Stimulated activated CD4-positive, alpha-beta T cell treated with anti-CD3 and anti-CD28 coated beads, Interleukin-4, amount 100 ng/mL, for 48 hours (primary cell): ENCODE data around the gene ARPP21.

Experiments used
- DNase-seq, 2 donors: peaks; one replicate each; pipeline ENCODE4 v3.0.0-alpha.2; 2020; ENCODE audit warnings: low read depth in 2 of 2

Gene ARPP21

DNA sequence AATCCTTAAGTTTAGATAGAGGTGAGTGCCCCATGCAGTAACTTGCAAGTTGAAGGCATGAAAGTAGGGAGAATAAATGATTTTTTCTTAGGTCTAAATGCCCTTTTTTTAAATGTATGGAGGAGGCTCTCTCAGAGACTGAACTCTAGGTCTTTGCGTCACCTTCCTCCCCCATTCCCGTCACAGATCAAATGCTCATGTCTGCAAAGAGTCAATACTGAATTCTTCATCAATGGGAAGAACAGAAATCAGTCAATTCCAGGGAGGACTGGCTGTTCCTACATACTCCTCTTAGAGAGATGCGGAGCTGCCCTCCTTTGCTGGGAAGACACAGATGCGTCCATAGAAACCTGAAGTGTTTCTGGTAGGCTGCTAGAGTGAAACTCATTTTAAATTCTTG, 98.2 kb downstream of the ARPP21 start:
- DNase-seq: no peak

DNA sequence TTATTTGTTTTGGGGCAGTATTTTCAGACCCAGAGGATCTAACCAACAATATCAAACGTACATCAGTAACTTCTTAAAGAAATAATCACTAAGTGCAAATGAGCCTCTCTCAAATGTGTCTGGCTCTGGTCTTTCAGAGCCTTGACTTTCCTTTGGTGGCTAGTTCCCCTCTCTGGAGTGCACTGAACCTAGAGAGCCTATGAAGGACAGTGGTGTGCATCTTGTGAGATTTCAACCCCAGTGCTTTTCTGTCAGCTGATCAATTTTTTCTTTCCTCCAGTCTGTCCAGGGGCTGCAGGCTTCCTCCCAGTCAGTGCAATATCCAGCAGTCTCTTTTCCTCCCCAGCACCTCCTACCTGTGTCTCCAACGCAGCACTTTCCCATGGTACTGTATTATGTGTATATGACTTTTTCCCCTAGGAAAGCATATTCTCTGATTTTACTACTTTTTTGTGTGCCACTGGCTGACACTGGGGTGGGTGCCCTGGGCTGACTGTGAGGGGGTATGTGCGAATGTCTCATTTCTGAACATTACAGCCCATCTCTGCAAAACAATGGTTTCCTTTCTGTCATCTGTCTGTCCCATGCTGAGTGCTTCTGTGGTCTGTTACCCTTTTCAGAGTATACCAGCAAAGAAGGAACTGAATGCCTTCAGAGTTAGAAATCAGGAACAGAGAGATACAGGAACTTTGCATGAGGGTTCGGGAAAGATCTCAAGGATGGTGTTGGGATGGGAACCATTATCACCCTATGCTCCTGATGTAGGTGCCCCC, 98.8 kb downstream of the ARPP21 start:
- no peak for DNase-seq

DNA sequence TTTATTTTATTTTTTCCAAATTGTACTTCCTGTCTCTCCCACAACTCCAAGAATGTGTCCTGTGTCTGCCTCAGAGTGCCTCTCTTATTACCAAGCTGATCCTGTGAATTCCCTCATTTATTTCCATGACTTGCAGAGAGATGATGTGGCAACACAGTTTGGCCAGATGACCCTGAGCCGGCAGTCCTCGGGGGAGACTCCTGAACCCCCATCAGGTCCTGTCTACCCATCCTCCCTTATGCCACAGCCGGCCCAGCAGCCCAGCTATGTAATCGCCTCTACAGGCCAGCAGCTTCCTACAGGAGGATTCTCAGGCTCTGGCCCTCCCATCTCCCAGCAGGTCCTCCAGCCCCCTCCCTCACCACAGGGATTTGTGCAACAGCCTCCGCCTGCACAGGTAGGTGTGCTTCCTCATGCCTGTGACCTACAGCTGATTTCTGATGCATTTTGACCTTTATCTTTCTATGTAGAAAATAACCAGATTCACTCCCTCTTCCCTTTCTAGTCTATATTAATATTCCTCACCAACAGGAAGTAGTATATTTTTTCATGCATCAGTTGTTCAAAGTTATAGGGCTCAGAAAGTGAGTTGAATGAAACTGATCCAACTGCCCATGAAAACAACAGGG, 100.0 kb downstream of the ARPP21 start:
- no peak for DNase-seq

DNA sequence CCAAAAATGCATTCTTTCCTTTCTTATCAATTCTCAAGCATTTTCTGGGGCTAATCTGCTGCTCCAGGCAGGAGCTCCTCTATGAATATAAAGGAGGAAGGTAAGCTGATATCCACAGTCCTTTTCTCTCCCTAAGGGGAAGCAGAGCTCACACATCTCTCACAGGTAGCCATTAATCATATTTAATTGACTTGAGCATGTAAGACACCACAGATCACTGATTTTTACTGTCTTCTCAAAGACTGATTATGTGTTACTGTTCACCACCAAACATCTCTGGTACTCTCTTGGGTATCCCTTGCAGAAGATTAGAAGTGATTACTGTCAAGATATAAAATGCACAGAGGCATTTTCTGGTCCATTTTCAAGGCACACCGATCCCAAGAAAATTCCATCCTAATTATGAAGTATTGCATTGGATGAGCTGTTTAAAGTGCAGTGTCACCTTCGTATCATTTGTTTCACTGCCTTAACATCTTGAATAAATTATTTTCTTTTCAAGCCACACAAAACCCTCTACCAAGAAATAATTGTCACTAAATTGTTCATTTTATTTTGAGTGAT, 100.7 kb downstream of the ARPP21 start:
- DNase-seq: no peak

DNA sequence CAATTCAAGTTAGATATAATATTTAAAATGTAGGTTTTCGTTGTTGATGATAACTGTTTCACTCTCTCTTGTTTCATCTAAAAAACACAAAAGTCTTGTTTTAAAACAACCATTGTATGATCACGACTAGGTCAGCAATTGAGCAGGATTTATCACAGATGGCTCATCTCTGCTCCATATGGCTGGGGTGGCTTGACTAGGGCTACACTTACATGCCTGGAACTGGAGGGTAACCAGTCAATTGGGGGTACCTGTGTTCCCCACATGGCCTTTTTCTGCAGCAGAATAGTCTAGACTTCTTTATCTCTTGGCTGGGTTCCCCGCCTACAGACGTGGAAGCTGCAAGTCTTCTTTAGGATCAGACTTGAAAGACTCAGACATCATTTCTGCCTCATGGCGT, 103.9 kb downstream of the ARPP21 start:
- DNase-seq: no peak

DNA sequence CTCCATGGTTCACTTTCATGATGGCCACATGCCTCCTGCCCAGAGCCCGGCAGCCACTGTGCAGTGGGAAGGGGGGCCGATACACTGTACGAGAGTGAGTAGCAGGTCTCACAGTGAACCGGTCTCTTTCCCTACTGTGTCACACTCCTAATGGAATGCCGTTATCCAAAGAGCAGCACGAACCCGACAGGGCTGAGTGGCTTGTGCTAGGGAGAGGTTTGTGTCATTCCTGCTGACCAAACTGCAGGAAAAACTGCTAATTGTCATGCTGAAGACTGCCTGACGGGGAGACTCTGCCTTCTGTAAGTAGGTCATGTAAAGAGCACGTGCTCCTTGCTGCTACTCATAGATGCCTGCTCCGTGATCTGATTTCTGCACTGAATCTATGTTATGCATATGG, 105.1 kb downstream of the ARPP21 start:
- DNase-seq: no peak

DNA sequence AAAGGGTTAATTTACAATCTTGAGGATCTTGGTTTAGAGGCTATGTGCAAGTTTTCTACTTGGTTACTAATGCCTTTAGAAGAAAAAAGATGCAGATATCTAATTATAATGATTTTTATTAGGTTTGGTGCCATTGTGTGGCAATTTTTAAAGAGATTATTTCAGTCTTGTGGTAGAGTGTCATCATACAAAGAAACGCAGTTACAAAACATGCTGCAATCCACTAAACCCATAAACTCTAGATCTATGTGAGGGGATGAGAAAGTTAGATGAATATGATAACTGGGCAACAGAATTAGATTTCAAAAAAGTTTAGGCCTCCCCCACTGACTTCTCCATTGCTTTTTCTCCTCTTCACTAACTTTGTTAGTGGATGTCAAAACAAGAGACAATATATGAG, 106.0 kb downstream of the ARPP21 start:
- no peak for DNase-seq

DNA sequence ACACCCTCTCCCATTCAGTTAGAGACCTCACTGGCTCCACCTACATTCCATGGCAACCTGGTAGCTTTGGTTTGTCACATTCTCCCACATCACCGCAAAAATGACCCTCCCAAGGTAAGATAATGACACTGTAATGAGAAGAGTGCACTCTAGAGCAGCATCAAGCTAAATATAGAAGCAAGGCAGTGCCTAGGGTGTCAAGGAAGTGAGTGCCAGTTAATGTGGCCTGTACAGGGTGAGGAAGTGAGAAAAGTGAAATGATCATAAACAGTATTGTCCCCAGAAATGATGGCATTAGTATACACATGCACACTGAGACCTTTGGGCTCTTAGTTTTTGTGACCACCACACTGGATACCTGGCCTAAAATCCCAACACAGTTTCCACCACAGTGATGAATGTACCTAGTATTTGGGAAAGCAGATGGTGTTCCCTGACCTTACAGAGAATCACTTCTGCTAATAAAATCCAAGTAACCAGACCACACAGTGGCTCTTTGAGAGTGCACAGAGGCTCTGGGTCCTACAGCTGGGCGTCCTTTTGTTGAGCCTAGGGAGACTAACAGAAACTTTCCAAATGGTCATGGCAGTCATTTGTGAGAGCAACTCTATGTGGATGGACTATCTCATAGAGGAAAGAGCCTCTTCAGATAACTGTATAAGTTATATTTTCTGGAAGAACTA, 106.6 kb downstream of the ARPP21 start:
- DNase-seq: no peak

DNA sequence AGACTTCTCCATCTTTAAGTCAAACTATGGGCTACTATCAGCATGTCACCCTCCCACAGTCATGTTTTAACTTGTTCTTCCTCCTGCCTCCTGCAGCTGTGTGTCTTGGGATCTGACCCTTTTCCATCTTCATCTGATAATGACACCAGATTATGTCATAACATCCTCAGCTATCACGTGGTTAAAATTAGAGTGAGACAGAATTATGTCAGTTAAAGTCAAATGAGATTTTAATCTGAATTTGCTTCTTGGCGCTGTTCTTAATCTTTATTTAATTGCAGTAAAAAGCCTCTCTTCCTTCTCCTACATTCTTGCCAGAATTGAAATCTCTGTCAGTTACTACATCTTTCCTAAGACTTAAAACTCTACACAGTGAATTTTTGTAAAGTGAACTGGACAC, 107.2 kb downstream of the ARPP21 start:
- DNase-seq: no peak

DNA sequence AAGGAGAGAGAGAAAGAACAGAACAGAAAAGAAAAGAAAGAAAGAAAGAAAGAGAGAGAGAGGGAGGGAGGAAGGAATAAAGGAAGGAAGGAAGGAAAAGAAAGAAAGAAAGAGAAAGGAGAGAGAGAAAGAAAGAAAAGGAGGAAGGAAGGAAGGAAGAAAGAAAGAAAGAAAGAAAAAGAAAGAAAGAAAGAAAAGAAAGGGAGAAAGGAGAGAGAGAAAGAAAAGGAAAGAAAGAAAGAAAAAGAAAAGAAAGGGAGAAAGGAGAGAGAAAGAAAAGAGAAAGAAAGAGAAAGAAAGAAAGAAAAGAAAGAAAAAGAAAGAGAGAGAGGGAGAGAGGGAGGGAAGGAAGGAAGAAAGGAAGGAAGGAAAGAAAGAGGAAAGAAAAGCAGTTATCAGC, 108.8 kb downstream of the ARPP21 start:
- no peak for DNase-seq

DNA sequence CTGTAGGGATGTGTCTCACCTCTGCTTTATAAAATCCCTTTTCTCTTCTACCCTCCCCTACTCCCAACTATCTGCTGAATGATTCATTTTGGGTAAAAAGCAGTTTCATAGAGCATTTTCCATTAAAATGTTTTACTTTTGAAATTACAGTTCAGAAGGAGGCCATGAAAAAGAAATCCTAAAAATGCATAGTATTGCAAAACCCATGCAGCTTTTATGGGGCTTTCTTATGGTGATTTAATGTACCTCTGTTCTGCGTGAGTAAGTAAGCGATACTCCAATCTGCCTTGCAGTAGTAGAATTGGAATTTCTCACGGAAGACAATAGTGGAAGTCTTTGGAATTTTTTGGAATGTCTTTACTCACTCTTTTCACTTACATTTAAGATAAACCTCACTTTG, 111.9 kb downstream of the ARPP21 start:
- DNase-seq: no peak

DNA sequence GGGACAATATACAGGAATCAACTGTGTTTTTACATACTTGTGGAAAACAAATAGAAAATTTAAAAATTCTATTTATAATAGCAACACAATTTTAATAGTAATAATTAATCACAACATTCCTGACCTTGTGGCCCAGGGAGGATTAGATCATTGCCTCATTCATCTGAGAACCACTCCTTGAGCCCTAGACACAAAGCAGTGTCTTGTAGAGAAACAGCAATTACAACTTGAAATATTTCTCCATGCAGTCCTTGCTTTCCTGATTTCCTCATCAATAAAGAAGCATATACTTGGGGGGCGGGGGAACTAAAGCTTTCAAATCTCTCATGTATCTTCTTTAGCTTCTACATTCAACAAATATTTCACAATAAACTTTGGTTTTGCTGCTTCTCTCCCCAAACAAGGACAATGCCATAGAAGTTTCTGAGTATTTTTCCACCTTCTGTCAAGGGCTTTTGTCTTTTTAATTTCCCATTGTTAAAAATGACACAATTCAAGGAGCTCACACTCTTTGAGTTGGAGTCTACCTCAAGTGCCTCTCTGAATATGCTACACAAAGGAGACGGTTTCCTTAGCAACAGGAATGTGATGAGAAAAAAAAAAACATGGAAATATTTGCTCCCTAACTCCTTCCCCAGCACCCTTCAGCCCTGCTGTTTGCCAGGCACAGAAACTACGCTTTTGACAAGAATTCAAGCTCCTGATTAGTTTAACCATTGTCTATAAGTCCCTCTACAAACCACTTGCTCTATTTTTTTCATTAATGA, 118.8 kb downstream of the ARPP21 start:
- DNase-seq: no peak

DNA sequence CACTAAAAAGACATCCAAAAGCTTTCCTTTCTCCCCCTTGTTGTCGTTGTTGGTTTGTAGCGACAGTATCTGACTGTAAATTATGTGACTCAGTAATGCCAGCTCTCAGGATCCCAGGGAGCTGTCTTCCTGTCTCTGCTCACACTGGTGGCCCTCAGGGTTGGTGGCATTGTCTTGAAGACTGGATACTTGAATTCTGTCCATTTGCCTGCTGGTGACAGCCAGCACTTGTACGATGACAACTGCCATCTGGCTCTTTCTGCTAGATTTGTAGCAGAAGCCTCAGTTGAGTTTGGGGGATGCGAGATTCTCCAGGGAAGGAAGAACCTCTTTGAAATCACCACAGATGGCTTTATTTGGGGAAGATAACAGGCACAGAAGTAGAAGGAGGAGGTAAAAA, 120.8 kb downstream of the ARPP21 start:
- DNase-seq: no peak

DNA sequence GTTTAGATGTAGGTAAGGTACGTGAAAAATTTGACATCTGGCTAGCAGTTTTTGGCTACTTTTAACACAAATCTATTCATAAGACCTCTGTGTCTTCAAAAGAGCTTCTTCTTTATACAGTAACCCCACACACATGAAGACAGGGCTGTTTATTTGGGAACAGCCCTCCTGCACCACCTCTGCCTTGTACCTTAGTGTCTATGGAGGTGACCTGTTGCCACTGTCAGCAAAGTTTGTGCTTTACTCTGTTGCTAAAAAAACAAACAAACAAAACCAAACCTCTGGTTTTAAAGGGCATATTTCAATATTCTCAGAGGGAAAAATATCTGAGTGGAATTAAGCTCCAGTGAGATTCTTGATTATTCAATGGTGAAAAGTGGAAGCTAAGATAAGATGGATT, 122.0 kb downstream of the ARPP21 start:
- DNase-seq: no peak

DNA sequence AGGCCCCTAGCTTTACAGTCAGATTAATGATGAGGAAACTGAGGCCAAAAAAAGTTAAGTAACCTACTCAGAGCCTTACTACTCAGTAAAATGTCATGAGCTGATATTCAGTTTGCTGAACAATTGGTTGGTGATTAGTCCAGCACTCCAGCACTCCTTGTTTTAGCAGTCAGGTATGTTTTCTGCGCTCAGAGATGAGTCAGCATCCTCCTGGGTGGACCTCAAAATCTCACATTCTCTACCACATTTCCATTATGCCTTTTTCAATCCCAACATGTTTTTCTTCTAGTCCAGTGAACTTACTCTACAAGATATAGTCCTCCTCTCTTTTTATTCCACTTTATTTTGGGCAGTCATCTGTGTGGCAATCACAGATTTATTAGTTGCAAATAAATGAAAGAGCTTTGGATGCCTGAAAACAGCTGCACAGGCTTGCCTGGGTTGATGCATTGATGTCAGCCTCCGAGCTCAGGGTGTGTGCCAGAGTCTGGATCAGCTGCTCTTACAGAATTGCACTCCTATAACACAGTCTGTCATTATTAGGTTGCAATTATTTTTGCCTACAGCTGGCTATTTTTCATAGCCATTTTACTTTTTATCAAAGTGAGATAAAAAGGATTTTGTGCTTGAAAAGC, 133.2 kb downstream of the ARPP21 start:
- DNase-seq: no peak

DNA sequence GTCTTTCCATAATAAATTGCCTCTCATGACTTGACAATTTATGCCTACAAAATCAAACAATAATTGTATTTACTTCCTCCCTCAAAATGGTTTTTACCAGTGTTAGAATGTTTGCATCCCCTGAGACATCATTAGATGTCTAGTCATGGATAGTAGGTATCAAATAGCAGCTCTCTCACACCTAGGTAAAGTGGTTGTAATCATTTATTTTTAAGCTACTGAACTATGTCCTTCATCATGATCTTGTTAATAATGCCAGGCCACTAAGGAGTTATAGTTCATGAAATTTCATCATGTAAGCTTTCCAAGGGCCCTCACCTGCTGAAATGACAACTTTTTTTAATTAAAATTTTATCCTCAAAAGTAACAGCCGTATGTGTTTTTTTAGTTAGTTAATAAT, 134.1 kb downstream of the ARPP21 start:
- DNase-seq: no peak

DNA sequence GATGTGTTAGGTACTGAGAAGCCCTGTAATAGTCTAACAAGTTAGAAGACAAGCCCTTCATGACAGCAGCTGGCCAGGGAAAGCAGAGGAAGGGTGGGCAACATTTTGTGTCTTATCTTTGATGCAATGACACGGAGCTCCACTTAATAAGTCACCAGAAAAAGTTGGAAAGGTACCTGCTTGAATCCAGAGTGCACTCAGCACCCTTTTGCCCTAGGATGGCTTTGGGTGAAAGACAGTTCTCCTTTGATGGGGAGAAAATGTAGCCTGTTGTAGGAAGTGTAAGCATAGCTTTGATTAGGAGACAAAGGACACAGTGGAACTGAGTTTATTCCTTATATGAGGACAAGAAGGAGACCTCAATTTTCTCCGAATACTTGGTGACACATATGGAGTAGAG, 137.0 kb downstream of the ARPP21 start:
- no peak for DNase-seq

DNA sequence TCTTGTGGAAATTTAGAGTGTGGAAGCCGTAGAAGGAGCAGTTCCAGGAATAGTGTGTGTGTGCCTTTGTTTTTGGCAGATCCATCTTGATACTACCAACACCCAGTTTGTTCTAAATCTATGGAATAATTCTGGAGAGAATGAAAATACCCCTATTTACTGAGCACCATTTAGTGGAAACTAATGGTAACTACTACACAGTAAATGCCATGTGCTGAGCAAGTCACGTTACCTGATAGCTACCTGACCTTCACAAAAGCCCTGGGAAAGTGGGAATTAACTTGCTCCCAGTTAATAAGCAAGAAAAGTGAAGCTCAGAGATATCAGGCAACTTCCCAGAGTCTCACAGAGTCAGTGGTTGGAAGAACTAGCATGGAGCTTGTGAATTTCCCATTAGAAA, 137.7 kb downstream of the ARPP21 start:
- no peak for DNase-seq

DNA sequence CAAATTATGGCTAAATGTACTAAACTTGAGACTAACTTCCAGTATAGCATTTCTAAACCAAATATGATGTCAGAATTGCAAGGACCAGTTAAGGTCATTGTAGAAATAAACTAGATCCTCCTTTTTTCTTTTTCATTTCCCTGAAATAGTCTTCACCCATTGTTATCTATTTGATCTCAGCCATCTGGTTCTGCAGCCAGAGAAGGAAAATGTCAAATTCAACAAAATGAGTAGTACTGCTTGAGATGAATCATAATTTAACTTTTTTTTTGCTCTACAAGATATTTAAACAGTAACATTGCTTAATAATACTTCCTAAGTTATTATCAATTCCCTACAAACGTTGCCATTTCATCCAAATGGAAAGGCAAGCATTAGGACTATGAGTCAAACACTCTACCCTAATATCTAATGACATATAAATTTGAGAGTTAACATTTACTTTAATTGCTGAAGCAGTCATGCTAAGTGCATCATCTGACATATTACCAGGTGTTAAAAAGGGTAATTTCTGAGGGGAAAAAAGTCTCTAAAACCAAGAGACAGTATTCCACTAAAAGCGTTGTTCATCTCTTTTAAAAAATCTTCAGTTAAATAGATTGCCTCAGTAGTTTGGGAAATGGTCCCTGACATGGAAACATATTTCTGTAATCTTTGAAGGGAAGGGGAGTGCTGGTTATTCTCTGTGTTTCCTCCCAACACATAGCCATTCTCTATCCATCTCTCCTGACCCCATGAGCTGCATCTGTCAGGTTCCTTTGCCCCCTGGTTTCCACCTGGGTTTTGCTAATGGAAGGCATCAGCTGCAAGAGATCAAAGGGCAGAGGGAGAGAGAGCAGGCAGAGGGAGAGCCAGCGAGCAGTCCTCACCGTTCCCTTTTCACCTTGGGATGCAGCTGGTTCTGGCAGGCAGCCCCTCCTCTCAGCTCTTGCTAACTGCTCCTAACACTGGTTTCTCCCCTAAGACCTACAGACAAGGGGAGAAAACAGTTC, 138.5 kb downstream of the ARPP21 start:
- no peak for DNase-seq

DNA sequence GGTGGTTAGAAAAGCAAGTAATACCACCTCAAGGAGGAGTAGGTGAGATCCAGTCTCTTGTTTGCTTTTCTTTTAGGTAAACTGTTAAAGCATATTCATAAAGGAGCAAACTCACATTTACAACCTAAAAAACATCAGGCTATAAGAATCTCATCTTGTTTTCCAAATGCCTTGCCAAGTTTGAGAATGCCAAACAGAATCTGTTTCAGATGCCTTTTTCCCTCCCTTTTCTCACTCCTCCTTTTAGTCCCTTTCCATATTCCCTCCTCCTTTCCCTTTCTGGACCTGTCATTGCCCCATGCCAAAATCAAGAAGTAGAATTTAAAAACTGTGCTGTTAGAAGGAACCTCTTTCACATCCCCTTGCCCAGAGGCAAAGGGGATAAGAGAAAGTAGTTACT, 140.3 kb downstream of the ARPP21 start:
- DNase-seq: no peak
